CD14-positive monocyte (primary cell): Measurements from ENCODE around the gene SOHLH1. TPM values are rescaled to one million over a fixed set of nuclear protein-coding genes. Genes with fewer than 3 reads are reported as not detected.

Experiments
- DNase-seq, 3 donors: peaks; one replicate each; pipeline ENCODE4 v3.0.0-alpha.2; 2011 to 2022
- H2AFZ ChIP-seq: 2 replicates; pipeline ENCODE4 v1.6.0; 2012; ENCODE audit warnings: mild to moderate bottlenecking, low read depth, low read length, inconsistent platforms; ENCODE audit not compliant: insufficient read depth, poor library complexity, severe bottlenecking
- H3K27ac ChIP-seq, 2 donors: 1 replicate in 1 of 2; 2 replicates in 1 of 2; pipeline ENCODE4 v1.5.1; 2012 to 2013; ENCODE audit warnings: low read length in 2 of 2, control low read depth in 1 of 2, inconsistent platforms in 1 of 2, low read depth in 1 of 2, mild to moderate bottlenecking in 1 of 2
- H3K27me3 ChIP-seq, 2 donors: one replicate each; pipeline versions ENCODE4 v1.6.0 to v1.6.1; 2011 to 2013; ENCODE audit warnings: low read length in 2 of 2; ENCODE audit not compliant: control insufficient read depth in 2 of 2, insufficient read depth in 2 of 2
- H3K36me3 ChIP-seq, 2 donors: replicated peaks in 1 of 2; 1 replicate in 1 of 2; 2 replicates in 1 of 2; pipeline versions ENCODE4 v1.5.1 to v1.6.1; 2012 to 2013; ENCODE audit warnings: low read length in 2 of 2, control low read depth in 1 of 2, inconsistent platforms in 1 of 2, mild to moderate bottlenecking in 1 of 2; ENCODE audit not compliant: insufficient read depth in 2 of 2, control insufficient read depth in 1 of 2
- H3K4me1 ChIP-seq, 2 donors: 1 replicate in 1 of 2; 2 replicates in 1 of 2; pipeline versions ENCODE4 v1.5.1 to v1.6.1; 2012 to 2013; ENCODE audit warnings: low read length in 2 of 2, control low read depth in 1 of 2, inconsistent platforms in 1 of 2, mild to moderate bottlenecking in 1 of 2, moderate library complexity in 1 of 2; ENCODE audit not compliant: insufficient read depth in 2 of 2, control insufficient read depth in 1 of 2
- H3K4me2 ChIP-seq: replicated peaks from 2 replicates; pipeline ENCODE3; 2012; ENCODE audit warnings: low read length, moderate library complexity, mild to moderate bottlenecking; ENCODE audit not compliant: poor library complexity, severe bottlenecking; ENCODE audit errors: extremely low read depth
- H3K4me3 ChIP-seq, 3 experiments: fragments of 200-600 bp in 1 of 3; sonication (generic) in 1 of 3; replicated peaks in 1 of 3; 1 replicate in 2 of 3; 2 replicates in 1 of 3; pipeline ENCODE4 v1.5.1; 2011 to 2013; ENCODE audit warnings: low read length in 3 of 3, mild to moderate bottlenecking in 3 of 3, control low read depth in 2 of 3, low read depth in 2 of 3, inconsistent platforms in 1 of 3, moderate library complexity in 1 of 3
- H3K79me2 ChIP-seq: 2 replicates; pipeline ENCODE4 v1.6.0; 2012; ENCODE audit warnings: mild to moderate bottlenecking, control low read depth, inconsistent platforms, low read length, moderate library complexity; ENCODE audit not compliant: insufficient read depth
- H3K9ac ChIP-seq: 2 replicates; pipeline ENCODE4 v1.6.0; 2017; ENCODE audit warnings: low read length, mild to moderate bottlenecking; ENCODE audit not compliant: insufficient read depth, poor library complexity, severe bottlenecking
- H3K9me3 ChIP-seq, 2 donors: replicated peaks in 1 of 2; 1 replicate in 1 of 2; 2 replicates in 1 of 2; pipeline versions ENCODE4 v1.5.1 to v1.6.1; 2012 to 2013; ENCODE audit warnings: low read length in 2 of 2, control low read depth in 1 of 2; ENCODE audit not compliant: control insufficient read depth in 1 of 2, insufficient read depth in 1 of 2
- H4K20me1 ChIP-seq: 2 replicates; pipeline ENCODE4 v1.6.0; 2012; ENCODE audit warnings: mild to moderate bottlenecking, low read length, control low read depth, moderate library complexity; ENCODE audit not compliant: insufficient read depth
- H3K27ac Mint-ChIP-seq, 7 donors: one replicate each; pipeline ENCODE4 v1.8.0; 2020; ENCODE audit warnings: mild to moderate bottlenecking in 7 of 7, mixed read lengths in 7 of 7, moderate library complexity in 6 of 7, inconsistent platforms in 2 of 7
- H3K27me3 Mint-ChIP-seq, 3 donors: one replicate each; pipeline ENCODE4 v1.8.0; 2021 to 2022; ENCODE audit warnings: low read depth in 3 of 3, mild to moderate bottlenecking in 3 of 3, mixed read lengths in 3 of 3, moderate library complexity in 3 of 3, inconsistent platforms in 1 of 3
- H3K36me3 Mint-ChIP-seq, 2 donors: one replicate each; pipeline ENCODE4 v1.8.0; 2020; ENCODE audit warnings: mixed read lengths in 2 of 2, inconsistent platforms in 1 of 2, mild to moderate bottlenecking in 1 of 2
- H3K4me1 Mint-ChIP-seq: one replicate; pipeline ENCODE4 v1.8.0; 2020; ENCODE audit warnings: mild to moderate bottlenecking, mixed read lengths
- H3K4me3 Mint-ChIP-seq, 2 donors: one replicate each; pipeline ENCODE4 v1.8.0; 2020; ENCODE audit warnings: mild to moderate bottlenecking in 2 of 2, mixed read lengths in 2 of 2, moderate library complexity in 1 of 2
- H3K9me3 Mint-ChIP-seq, 7 donors: one replicate each; pipeline ENCODE4 v1.8.0; 2020 to 2022; ENCODE audit warnings: mixed read lengths in 7 of 7, mild to moderate bottlenecking in 6 of 7, moderate library complexity in 6 of 7, inconsistent platforms in 2 of 7
- CTCF ChIP-seq: fragments of 200-600 bp; IDR thresholded peaks from one replicate; pipeline ENCODE4 v1.8.0; 2022; ENCODE audit warnings: antibody characterized with exemption, mild to moderate bottlenecking
- WGBS: methylation state at CpG from one replicate; pipeline ENCODE4 v1.1.5; 2013; ENCODE audit warnings: missing lambda C conversion rate; ENCODE audit not compliant: insufficient coverage; 5-methylcytosine and 5-hydroxymethylcytosine counted together
- intact Hi-C, 2 donors: fragments of 100-400 bp; cut with micrococcal nuclease; formaldehyde crosslinking; loops; one replicate each; pipeline versions ENCODE4 v1.15.0 to v1.15.1; 2023
- polyA plus RNA-seq, 3 donors: library from polyadenylated mRNA; depleted of rRNA in 1 of 3; unstranded in 2 of 3; stranded (reverse) in 1 of 3; fragments of 300-500 nt in 2 of 3; fragments of >200 nt in 1 of 3; fragmentation: Illumina TruSeq in 2 of 3; gene quantifications; 1 replicate in 2 of 3; 2 replicates in 1 of 3; pipeline ENCODE4 v1.2.3, GENCODE V29; 2012 to 2021

Gene SOHLH1
- polyA plus RNA-seq, 3 donors: not detected

- no peak for TF ChIP-seq CTCF
- Mint-ChIP-seq H3K27ac (no peak overlapping the region), H3K27me3 (peaks cover 2 to 8% (median 4%) of the 10 kb centered on the region in 3 donors), H3K9me3 (peaks cover 0 to 7% (median 2%) of the 10 kb centered on the region in 7 donors), H3K4me3 (no peak overlapping the region), H3K4me1 (no peaks in the 10 kb centered on the region), H3K36me3 (no peaks in the 10 kb centered on the region)
- no peak overlapping the region for H3K9ac ChIP-seq
- no peak overlapping the region for H3K4me2 ChIP-seq
- H3K4me1 ChIP-seq: no peaks in the 10 kb centered on the region
- no peak overlapping the region for H2AFZ ChIP-seq
- no peaks in the 10 kb centered on the region for H4K20me1 ChIP-seq
- no peaks in the 10 kb centered on the region for H3K79me2 ChIP-seq
- DNase-seq: no peak
- 97% methylated on average over 8 of the region's 9 CpGs for WGBS
- H3K36me3 ChIP-seq: no peaks in the 10 kb centered on the region
- no peaks in the 10 kb centered on the region for H3K27me3 ChIP-seq
- H3K9me3 ChIP-seq: no peaks in the 10 kb centered on the region
- no peak overlapping the region for H3K27ac ChIP-seq
- intact Hi-C loops: no loop called here
- H3K4me3 ChIP-seq: no peak overlapping the region
Measured at GRCh38 chr9:135667463-135668001, 31.7 kb downstream of the SOHLH1 start.

- TF ChIP-seq CTCF: no peak
- no peak for DNase-seq
- H3K27me3 ChIP-seq: no peaks in the 10 kb centered on the region
- H3K4me1 Mint-ChIP-seq: no peaks in the 10 kb centered on the region
- no peaks in the 10 kb centered on the region for H3K79me2 ChIP-seq
- H4K20me1 ChIP-seq: no peaks in the 10 kb centered on the region
- H3K4me1 ChIP-seq: no peaks in the 10 kb centered on the region
- 84% methylated on average over 18 of the region's 29 CpGs for WGBS
- H3K4me2 ChIP-seq: no peak overlapping the region
- no peaks in the 10 kb centered on the region for H3K36me3 Mint-ChIP-seq
- H3K9ac ChIP-seq: no peak overlapping the region
- H3K4me3 Mint-ChIP-seq: no peak overlapping the region
- no peak overlapping the region for H3K4me3 ChIP-seq
- H3K36me3 ChIP-seq: no peaks in the 10 kb centered on the region
- peaks cover 0 to 7% (median 2%) of the 10 kb centered on the region in 7 donors for H3K9me3 Mint-ChIP-seq
- no peaks in the 10 kb centered on the region for H3K9me3 ChIP-seq
- H3K27ac ChIP-seq: no peak overlapping the region
- H2AFZ ChIP-seq: no peak overlapping the region
- intact Hi-C loops: no loop called here
- H3K27me3 Mint-ChIP-seq: peaks cover 2 to 6% (median 4%) of the 10 kb centered on the region in 3 donors
- H3K27ac Mint-ChIP-seq: no peak overlapping the region
Measured at GRCh38 chr9:135666534-135667462, 32.5 kb downstream of the SOHLH1 start.
